ENCODE data around the gene CLIP1. TPM values are rescaled to one million over a fixed set of nuclear protein-coding genes. Genes with fewer than 3 reads are reported as not detected.
"Not testable (repeated sequence)": the region's sequence is repeated elsewhere in the genome, so short reads cannot be mapped to it uniquely, and the experiment has no call there.

The CLIP1 gene
- total and polyA plus RNA-seq, 2 of the 8 experiments (the other 6 are each of a cell fraction or from before 2014, with no cell fraction given) = 19.0 to 27.6 TPM

DNA sequence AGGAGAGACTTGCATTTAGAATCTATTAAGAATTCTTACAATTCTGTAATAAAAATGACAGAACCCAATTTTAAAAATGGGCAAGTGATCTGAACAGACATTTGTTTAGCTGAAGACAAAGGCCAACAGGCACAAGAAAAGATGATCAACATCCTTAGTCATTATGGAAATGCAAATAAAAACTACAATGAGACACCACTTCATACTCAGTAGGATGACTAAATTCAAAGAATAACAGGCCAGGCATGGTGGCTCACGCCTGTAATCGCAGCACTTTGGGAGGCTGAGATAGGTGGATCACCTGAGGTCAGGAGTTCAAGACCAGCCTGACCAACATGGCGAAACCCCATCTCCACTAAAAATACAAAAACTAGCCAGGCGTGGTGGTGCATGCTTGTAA is 164.0 kb downstream of the CLIP1 start:
- CTCF ChIA-PET (ENCODE audit: partially characterized antibody); H3K27ac ChIP-seq (ENCODE audit: low read depth, low read length); H3K14ac ChIP-seq (ENCODE audit: insufficient read length); DNase-seq (ENCODE audit: low read depth in 1 of 2, low spot score in 2 of 2); H3K56ac ChIP-seq (replicated peaks; ENCODE audit: insufficient read length, low read depth, low read length); H3K4me2 ChIP-seq (ENCODE audit: insufficient read depth in 1 of 2, low read depth in 2 of 2, low read length in 2 of 2); H3K9ac ChIP-seq (replicated peaks in 1 of 4; ENCODE audit: extremely low read depth in 1 of 4, low read depth in 3 of 4, low read length in 3 of 4); H3K27me3 ChIP-seq (replicated peaks in 1 of 4; ENCODE audit: control insufficient read depth in 3 of 4, extremely low read depth in 1 of 4, insufficient read depth in 3 of 4, low read length in 3 of 4); H2BK120ac ChIP-seq (replicated peaks; ENCODE audit: low read depth, low read length); H3K4me3 ChIP-seq (ENCODE audit: extremely low read depth in 1 of 4, insufficient read depth in 2 of 4, low read depth in 3 of 4, low read length in 4 of 4); H2AFZ ChIP-seq (ENCODE audit: low read length); H2BK20ac ChIP-seq (ENCODE audit: low read length); H4K20me1 ChIP-seq (replicated peaks in 1 of 2; ENCODE audit: control insufficient read depth in 1 of 2, insufficient read depth in 2 of 2, low read length in 2 of 2); H3K23ac ChIP-seq (ENCODE audit: insufficient read length); H2BK12ac ChIP-seq (ENCODE audit: low read depth, low read length); H3K9me3 ChIP-seq (ENCODE audit: insufficient read depth in 2 of 2, low read depth in 1 of 2, low read length in 1 of 2); H3K79me1 ChIP-seq (ENCODE audit: low read depth, low read length); H3K23me2 ChIP-seq (ENCODE audit: low read depth, low read length); H4K91ac ChIP-seq (replicated peaks; ENCODE audit: insufficient read length, low read length); H3K18ac ChIP-seq (ENCODE audit: extremely low read depth, low read length); H3K79me2 ChIP-seq (ENCODE audit: control insufficient read depth in 1 of 2, insufficient read depth in 2 of 2, low read length in 2 of 2); H2BK15ac ChIP-seq (ENCODE audit: low read length); H3K4ac ChIP-seq (replicated peaks; ENCODE audit: insufficient read length, low read depth, low read length); FAIRE-seq; H4K8ac ChIP-seq (ENCODE audit: extremely low read depth, insufficient read depth, low read length); H4K5ac ChIP-seq (ENCODE audit: insufficient read length, low read depth, low read length); H2BK5ac ChIP-seq (ENCODE audit: low read depth, low read length); H3K4me1 ChIP-seq (replicated peaks in 1 of 4; ENCODE audit: control insufficient read depth in 3 of 4, insufficient read depth in 4 of 4, low read length in 3 of 4); H2AK5ac ChIP-seq (ENCODE audit: low read depth, low read length): not testable (repeated sequence)
- POLR2A ChIA-PET (ENCODE audit: partially characterized antibody) = interaction anchor here (0.8 to 2.2 kb wide), 3 partner anchors 7 to 11 kb away, joined by 3 to 6 read pairs (median 3); partner anchors contain the start of gene VPS33A
- WGBS, 2 experiments (ENCODE audit: extremely low coverage in 1 of 2, insufficient coverage in 1 of 2, insufficient read length in 1 of 2, insufficient replicate concordance in 2 of 2, low coverage in 1 of 2, low lambda C conversion rate in 2 of 2, missing lambda C conversion rate in 1 of 2) = 92% methylated on average over 4 of the region's 4 CpGs; no CpG with 5 or more reads in 1 of the 2 experiments
- H3K36me3 ChIP-seq (ENCODE audit: control insufficient read depth in 2 of 4, insufficient read depth in 4 of 4, low read length in 3 of 4) = peaks cover 0 to 24% (median 11%) of the 10 kb centered on the region in 4 experiments; a peak in 5 of 8 replicates

All from H1 (cell line).